Osteoblast (primary cell): ENCODE data around the gene HLA-DQB2. TPM values are rescaled to one million over a fixed set of nuclear protein-coding genes. Genes with fewer than 3 reads are reported as not detected.
A peak's percentile ranks its signal among the peaks of the same experiment; 100 is the strongest.
"Not testable (repeated sequence)": the region's sequence is repeated elsewhere in the genome, so short reads cannot be mapped to it uniquely, and the experiment has no call there.

ENCODE experiments used
- DNase-seq: peaks from one replicate; pipeline ENCODE4 v3.0.0; 2011; ENCODE audit warnings: low spot score, mixed read lengths; ENCODE audit not compliant: insufficient read length; ENCODE audit errors: missing footprints
- H2AFZ ChIP-seq: 2 replicates; pipeline ENCODE4 v1.6.0; 2011; ENCODE audit warnings: mild to moderate bottlenecking, low read length
- H3K27ac ChIP-seq: 2 replicates; pipeline ENCODE4 v1.5.1; 2011; ENCODE audit warnings: mild to moderate bottlenecking, low read depth, low read length, moderate library complexity
- H3K27me3 ChIP-seq: 2 replicates; pipeline ENCODE4 v1.6.0; 2012; ENCODE audit warnings: mild to moderate bottlenecking, control low read depth, inconsistent platforms, low read length, moderate library complexity; ENCODE audit not compliant: insufficient read depth
- H3K36me3 ChIP-seq: 2 replicates; pipeline ENCODE4 v1.5.1; 2011; ENCODE audit warnings: mild to moderate bottlenecking, low read length, control low read depth, moderate library complexity; ENCODE audit not compliant: insufficient read depth
- H3K4me1 ChIP-seq: 2 replicates; pipeline ENCODE4 v1.5.1; 2011; ENCODE audit warnings: mild to moderate bottlenecking, low read length, control low read depth, moderate library complexity; ENCODE audit not compliant: insufficient read depth
- H3K4me2 ChIP-seq: 2 replicates; pipeline ENCODE4 v1.6.0; 2011; ENCODE audit warnings: mild to moderate bottlenecking, low read length; ENCODE audit not compliant: insufficient read depth
- H3K4me3 ChIP-seq: fragments of 200-600 bp; sonication (generic); 3 replicates; pipeline ENCODE4 v1.5.1; 2012; ENCODE audit warnings: mild to moderate bottlenecking, low read length, inconsistent platforms; ENCODE audit not compliant: insufficient read depth
- H3K79me2 ChIP-seq: 2 replicates; pipeline ENCODE4 v1.6.0; 2012; ENCODE audit warnings: mild to moderate bottlenecking, low read length, control low read depth, inconsistent platforms; ENCODE audit not compliant: insufficient read depth
- H3K9me3 ChIP-seq: 2 replicates; pipeline ENCODE4 v1.5.1; 2011; ENCODE audit warnings: low read depth, low read length, control low read depth
- H4K20me1 ChIP-seq: 2 replicates; pipeline ENCODE4 v1.6.0; 2012; ENCODE audit warnings: mild to moderate bottlenecking, low read length, control low read depth; ENCODE audit not compliant: insufficient read depth
- CTCF ChIP-seq: IDR thresholded peaks from 2 replicates; pipeline ENCODE4 v1.5.1; 2011; ENCODE audit warnings: mild to moderate bottlenecking, low read depth, low read length, moderate library complexity; ENCODE audit errors: extremely low read depth
- total RNA-seq: library from RNA; depleted of rRNA; stranded (reverse); fragments of >200 nt; gene quantifications from 2 replicates; pipeline ENCODE4 v1.2.3, GENCODE V29; 2012

Gene HLA-DQB2
- total RNA-seq: not detected in 2 replicates

- TF ChIP-seq CTCF: no peak
- H3K27ac ChIP-seq: no peak within 1 kb of the TSS
- peaks cover 29% of the 10 kb centered on the region for H3K27me3 ChIP-seq
Measured at GRCh38 chr6:32763421-32763820, at the start of gene HLA-DQB2. TSS of gene HLA-DQB2 (minus strand) at chr6:32763532. CDS start at chr6:32763470, 62 bp downstream.

DNA sequence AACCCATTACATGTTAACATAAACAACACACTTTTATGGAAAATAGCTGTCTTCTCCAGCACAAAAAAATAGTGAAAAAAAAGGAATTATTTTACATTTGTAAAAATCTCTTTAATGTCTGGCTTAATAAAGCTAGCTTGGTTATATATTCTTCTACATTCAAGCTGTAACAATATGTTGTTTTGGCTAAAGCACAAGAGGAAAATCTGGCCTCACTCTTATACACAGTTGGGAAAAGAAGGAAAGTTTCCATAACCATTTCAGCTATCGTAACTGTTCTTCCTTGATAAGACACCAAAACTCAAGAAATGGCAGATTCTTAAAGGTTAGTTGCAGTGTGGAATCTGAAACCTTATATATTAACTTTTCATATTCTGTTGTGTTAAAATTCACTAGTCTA, 45.8 kb upstream of the HLA-DQB2 start:
- Histone ChIP-seq H3K27me3 (peaks cover 13% of the 10 kb centered on the region), H3K36me3 (no peaks in the 10 kb centered on the region), H3K9me3 (no peaks in the 10 kb centered on the region), H4K20me1 (no peaks in the 10 kb centered on the region), H3K4me3 (no peak overlapping the region), H3K27ac (no peak overlapping the region), H3K4me1 (peaks cover 2% of the 10 kb centered on the region), H3K4me2 (no peak overlapping the region), H3K79me2 (no peaks in the 10 kb centered on the region), H2AFZ (no peak overlapping the region)
- DNase-seq: no peak
- no peak for TF ChIP-seq CTCF

More at GRCh38 chr6:32763421-32763820, at the start of gene HLA-DQB2:
- peak; percentile 62 for DNase-seq
- Histone ChIP-seq H3K79me2 (no peaks in the 10 kb centered on the region), H3K9me3 (no peaks in the 10 kb centered on the region), H3K4me3 (no peak within 1 kb of the TSS), H3K36me3 (no peaks in the 10 kb centered on the region), H3K4me2 (no peak within 1 kb of the TSS), H3K4me1 (no peaks in the 10 kb centered on the region), H4K20me1 (no peaks in the 10 kb centered on the region), H2AFZ (no peak within 1 kb of the TSS)

DNA sequence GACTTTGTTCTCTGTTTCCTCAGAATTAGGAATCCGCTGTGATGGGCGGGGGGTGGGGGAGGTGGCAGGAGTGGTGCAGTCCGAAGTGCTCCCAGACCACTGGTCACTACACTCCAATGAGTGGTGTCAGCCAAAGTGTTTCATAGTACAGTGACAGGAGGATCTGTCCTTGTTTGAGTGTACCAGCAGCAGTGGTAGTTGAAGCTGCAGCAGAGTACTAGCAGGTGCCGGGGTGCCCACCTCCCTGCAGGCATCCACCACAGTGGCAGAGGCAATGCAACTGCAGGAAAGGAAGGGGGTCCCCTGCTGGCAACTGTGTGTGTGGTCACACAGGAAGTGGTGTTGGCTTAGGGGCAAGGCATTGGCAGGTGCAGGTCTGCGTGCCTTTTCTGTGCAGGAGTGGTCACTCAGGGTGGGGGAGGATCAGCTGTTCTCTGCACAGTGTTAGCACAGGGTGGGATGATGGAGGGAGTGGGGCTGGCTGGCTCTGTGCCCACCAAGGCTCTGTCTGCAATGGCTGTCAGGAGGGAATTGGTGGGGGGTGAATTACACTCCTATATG, 43.8 kb upstream of the HLA-DQB2 start:
- no peak overlapping the region for H3K4me3 ChIP-seq
- H3K36me3 ChIP-seq: no peaks in the 10 kb centered on the region
- peaks cover 2% of the 10 kb centered on the region for H3K4me1 ChIP-seq
- peaks cover 23% of the 10 kb centered on the region for H3K27me3 ChIP-seq
- no peak overlapping the region for H3K27ac ChIP-seq
- no peaks in the 10 kb centered on the region for H3K79me2 ChIP-seq
- H3K4me2 ChIP-seq: no peak overlapping the region
- H3K9me3 ChIP-seq: no peaks in the 10 kb centered on the region
- no peaks in the 10 kb centered on the region for H4K20me1 ChIP-seq
- H2AFZ ChIP-seq: no peak overlapping the region
- DNase-seq: no peak
- no peak for TF ChIP-seq CTCF

- not testable (repeated sequence) for H3K27ac ChIP-seq, H3K4me3 ChIP-seq, DNase-seq, H4K20me1 ChIP-seq, H3K79me2 ChIP-seq, H3K4me1 ChIP-seq, H3K36me3 ChIP-seq, H3K4me2 ChIP-seq, H3K9me3 ChIP-seq, H2AFZ ChIP-seq
- peaks cover 40% of the 10 kb centered on the region for H3K27me3 ChIP-seq
Measured at GRCh38 chr6:32805404-32805803, 42.1 kb upstream of the HLA-DQB2 start.
